GM10248 (cell line): ENCODE measurements around the gene DLG2.

ENCODE experiments used
- CTCF ChIA-PET: fragments of 300-600 bp; sonication (Branson Sonifier 250); formaldehyde crosslinking; extraction: SDS; loops from one replicate; lab custom pipeline; 2021; ENCODE audit warnings: antibody characterized with exemption; lab: Yijun Ruan, JAX
- POLR2A ChIA-PET: fragments of 350-650 bp; sonication (Branson Sonifier 250); formaldehyde crosslinking; extraction: SDS; loops from one replicate; lab custom pipeline; 2020; ENCODE audit warnings: antibody characterized with exemption; lab: Yijun Ruan, JAX
- DNase-seq: peaks from one replicate; pipeline ENCODE4 v3.0.0; 2012; ENCODE audit errors: extremely low spot score
- CTCF ChIP-seq: IDR thresholded peaks from 2 replicates; pipeline ENCODE4 v1.5.1; 2012; ENCODE audit warnings: mild to moderate bottlenecking, low read depth; ENCODE audit errors: extremely low read depth, missing control alignments, control extremely low read depth

Gene DLG2

GRCh38 chr11:84583106-84583505, 1044.0 kb downstream of the DLG2 start:
- ChIA-PET CTCF (interaction anchor here (1.2 to 2.4 kb wide), 3 partner anchors 9 to 25 kb away, joined by 3 to 10 read pairs (median 6); no protein-coding TSS in a partner anchor), POLR2A (no interaction called here)
- TF ChIP-seq CTCF: no peak
- DNase-seq: no peak

- DNase-seq: no peak
- POLR2A ChIA-PET: no interaction called here
- CTCF ChIA-PET: interaction anchor here (0.9 to 2.0 kb wide), 5 partner anchors 12 to 23 kb away, joined by 3 to 5 read pairs (median 3); no protein-coding TSS in a partner anchor
- TF ChIP-seq CTCF: no peak
Measured at GRCh38 chr11:84581083-84581482, 1046.1 kb downstream of the DLG2 start.

GRCh38 chr11:84580428-84580827, 1046.7 kb downstream of the DLG2 start:
- ChIA-PET POLR2A (no interaction called here), CTCF (interaction anchor here (1.0 to 2.0 kb wide), 4 partner anchors 12 to 22 kb away, joined by 3 to 5 read pairs (median 4); no protein-coding TSS in a partner anchor)
- DNase-seq: no peak

GRCh38 chr11:84573868-84574267, 1053.3 kb downstream of the DLG2 start:
- ChIA-PET CTCF (interaction anchor here (1.6 to 3.7 kb wide), 3 partner anchors 9 to 15 kb away, joined by 6 to 25 read pairs (median 17); no protein-coding TSS in a partner anchor), POLR2A (no interaction called here)
- no peak for TF ChIP-seq CTCF
- DNase-seq: no peak

More at GRCh38 chr11:84580428-84580827, 1046.7 kb downstream of the DLG2 start:
- no peak for TF ChIP-seq CTCF

- ChIA-PET CTCF (interaction anchor here (1.2 to 5.3 kb wide), 9 partner anchors 8 to 743 kb away, joined by 3 to 38 read pairs (median 11); no protein-coding TSS in a partner anchor), POLR2A (no interaction called here)
- no peak for TF ChIP-seq CTCF
- DNase-seq: no peak
Measured at GRCh38 chr11:84566671-84567070, 1060.5 kb downstream of the DLG2 start.

- no peak for DNase-seq
- TF ChIP-seq CTCF: no peak
- POLR2A ChIA-PET: no interaction called here
- CTCF ChIA-PET: interaction anchor here (0.7 to 5.3 kb wide), 24 partner anchors 8 to 749 kb away, joined by 3 to 38 read pairs (median 4); no protein-coding TSS in a partner anchor
Measured at GRCh38 chr11:84564867-84565184, 1062.3 kb downstream of the DLG2 start.
